Measurements from ENCODE around the gene PAK4.
"Not testable (repeated sequence)": the region's sequence is repeated elsewhere in the genome, so short reads cannot be mapped to it uniquely, and the experiment has no call there.

PAK4 gene

DNA sequence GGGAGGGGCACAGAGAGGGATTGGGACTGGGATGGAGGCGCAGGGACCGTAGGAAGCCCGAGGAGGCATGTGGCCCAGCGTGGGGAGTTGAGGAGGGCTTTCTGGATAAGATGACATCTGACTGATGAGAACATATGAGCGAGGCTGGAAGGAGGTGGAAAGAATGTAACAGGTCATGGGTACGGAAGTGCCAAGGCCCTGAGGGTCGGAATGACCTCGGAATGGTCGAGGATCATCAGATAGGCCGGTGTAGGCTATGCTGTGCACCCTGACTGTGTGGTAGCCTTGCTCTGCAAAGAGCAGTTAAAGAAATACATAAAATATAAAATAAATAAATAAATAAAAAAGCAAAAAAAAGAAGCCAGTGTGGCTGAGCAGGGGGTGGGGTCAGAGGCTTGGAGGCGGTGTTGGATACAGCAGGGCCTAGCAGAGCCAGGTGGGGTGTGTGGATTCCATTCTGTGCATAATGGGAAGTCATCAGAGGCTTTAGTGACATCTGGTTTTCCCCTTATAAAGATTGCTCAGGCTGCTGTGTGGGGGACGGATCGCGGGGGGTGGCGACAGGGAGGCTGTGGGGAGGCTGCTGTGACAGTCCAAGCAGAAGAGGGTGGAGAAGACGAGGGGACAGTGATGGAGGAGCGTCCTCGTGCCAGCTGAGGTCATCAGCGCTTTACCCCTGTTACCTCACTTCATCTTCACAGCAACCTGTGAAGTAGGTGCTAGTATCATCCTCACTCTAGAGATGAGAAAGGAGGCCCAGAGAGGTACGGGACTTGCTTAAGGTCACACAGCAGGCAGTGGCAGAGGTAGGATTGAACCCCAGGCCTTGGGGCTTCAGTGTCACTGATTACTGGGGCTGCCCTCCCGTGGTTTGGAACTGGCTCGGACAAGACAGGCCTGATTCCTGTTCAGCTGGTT lies 5.0 kb downstream of the PAK4 start:
- no peak for DNase-seq (ENCODE audit: low read depth)

DNA sequence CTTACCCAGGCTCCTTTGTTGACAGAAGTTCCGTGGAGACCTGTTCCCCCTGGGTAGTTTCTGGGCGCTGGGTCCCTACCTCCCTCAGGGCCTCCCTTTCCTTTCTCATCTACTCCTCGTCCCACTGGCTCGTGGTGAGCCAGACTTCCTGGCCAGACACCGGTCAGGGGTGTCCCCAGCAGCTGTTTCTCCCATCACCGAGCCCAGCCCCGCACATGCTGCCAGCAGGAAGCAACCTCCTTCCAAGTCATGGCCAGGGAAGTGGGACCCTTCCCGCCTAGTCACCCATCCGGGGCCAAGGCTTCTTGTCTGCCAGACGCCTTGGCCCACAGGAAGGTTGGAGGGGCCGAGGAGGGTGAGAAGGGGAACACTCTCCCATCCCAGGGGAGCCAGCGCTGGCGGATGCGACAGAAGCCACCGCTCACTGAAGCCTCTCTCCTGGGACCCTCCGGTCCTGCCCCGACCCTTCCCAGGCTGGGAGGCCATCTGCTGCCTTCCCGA lies 5.7 kb downstream of the PAK4 start:
- no peak for DNase-seq (ENCODE audit: low read depth)

DNA sequence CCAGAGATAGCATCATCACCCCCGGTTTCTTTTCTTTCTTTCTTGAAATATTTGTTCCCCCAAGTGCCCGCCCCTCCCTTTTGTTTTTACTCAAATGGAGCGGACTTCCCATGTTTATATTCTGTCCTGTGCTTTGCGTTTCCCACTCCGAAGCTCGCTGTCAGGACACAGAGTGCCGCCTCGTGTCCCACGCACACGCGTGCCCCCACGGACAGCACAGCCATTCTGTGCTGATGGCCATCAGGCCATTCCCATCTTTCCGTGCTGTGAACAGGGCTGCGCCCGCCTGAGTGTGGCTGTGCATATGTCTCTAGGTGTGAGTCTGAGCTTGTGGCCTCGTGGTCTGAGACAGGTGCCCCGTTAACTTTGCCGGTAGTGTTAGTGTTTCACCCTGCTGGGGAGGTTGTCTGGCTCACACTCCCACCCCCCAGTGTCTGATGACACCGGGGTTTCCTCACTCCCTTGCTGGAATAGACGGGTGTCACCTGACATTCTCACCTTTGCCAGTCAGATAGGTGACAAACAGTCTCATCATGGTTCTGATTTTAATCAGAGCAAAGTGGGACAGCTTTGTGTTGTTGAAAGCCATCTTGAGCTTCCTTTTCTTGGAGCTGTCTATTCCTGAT lies 6.9 kb downstream of the PAK4 start:
- DNase-seq (ENCODE audit: low read depth) = no peak

DNA sequence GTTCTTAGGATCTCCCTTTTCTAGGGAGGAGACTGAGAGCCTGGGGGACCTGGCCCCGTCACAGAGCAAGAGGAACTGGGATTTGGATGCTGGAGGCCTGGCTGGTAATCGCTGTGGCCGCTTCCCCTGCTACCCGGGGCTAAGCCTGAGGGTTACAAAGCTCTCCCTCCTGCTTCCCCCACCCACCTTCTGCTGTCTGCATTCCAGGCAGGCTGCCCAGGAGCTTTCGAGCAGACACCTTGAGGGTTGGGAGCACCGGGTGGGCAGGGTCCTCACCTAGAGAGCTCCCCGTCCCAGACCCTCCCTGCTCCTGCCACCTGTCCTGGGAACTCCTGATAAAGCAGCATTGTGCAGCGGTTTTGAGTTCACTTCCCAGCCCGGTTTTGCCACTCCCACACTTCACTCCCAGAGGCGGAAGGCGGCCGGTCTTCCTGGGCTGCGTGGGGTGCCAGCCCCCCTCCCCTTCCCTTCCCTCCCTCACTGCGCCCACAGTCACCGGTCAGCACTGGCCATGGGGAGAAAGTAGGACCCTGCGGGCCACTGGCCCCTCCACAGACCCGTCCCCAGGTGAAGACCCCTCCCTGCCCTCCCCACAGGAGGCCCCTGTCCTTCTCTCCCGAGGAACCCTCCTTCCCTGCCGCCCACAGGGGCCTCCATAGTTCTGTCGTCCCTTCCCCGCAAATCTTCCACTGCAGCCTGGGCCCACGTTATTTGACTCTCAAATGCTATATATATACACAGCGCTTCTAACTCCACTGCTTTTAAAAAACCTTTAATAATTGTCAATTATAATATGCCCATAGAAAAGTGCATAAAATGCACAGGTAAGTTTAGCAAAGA lies 8.1 kb downstream of the PAK4 start:
- DNase-seq (ENCODE audit: low read depth) = no peak

DNA sequence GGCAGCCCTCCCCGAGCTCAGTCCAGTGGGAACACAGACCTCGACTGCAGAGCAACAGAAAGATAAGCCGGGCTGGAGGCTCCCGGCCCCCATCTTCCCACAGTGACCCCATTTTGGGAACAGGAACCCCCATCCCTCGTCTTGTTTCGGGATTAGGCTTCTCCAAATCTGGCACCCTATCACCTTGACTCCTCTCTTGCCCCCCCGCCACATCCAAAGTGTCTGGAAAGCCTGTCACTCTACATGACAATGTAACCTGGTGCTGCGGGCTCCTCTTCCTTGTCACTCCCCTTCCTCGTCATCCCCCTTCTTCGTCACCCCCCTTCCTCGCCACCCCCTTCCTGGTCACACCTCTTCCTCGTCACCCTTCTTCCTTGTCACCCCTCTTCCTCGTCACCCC lies 10.1 kb downstream of the PAK4 start:
- no peak for DNase-seq (ENCODE audit: low read depth)

DNA sequence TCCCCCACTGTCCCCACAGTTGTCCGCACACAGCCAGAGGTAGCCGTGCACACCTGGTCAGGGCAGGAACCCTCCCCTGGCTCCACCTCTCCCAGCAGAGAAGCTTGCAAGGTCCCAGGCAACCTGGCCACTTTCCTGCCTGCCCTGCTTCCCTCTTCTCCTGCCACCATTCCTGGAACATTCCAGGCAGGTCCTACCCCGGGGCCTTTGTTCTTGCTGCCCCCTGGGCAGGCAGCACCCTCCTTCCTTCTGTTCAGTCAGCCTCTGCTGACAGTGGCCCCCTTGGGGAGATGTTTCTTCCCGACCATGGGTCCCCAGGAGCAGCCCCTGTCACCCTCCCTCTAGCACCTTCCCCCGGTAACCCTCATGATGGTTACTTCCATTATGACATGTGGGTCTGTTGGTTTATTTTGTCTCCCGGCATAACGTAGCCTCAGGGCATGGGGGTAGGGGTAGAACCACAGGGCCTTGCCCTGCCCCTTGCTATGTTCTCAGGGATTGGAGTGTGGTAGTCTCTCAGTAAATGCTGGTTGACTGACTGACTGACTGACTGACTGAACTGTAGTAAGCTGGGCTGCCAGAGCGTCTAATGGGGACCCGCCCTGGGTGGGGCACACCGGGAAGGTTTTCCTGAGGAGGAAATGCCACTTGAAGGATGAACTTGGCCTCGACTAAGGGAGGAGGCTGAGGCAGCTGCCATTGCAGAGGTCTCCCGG lies 10.8 kb downstream of the PAK4 start:
- DNase-seq (ENCODE audit: low read depth) = no peak

DNA sequence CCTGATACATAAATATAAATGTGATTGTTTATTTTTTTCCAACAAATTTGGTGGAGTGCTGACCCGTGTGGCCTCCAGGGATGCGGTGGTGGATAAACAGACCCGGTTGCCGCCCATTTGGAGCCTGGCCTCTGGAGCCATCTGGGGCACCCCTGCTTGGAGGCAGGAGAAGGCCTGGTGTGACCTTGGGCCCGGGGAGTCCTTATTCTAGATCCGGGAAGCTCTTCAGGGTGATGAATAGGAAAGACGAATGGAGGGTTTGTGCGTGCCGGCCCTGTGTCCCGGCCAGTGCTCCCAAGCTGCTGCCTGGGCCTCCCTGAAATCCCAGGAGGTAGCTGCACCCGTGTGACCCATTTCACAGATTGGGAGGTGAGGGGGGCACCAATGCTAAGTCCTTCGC lies 11.5 kb downstream of the PAK4 start:
- no peak for DNase-seq (ENCODE audit: low read depth)

DNA sequence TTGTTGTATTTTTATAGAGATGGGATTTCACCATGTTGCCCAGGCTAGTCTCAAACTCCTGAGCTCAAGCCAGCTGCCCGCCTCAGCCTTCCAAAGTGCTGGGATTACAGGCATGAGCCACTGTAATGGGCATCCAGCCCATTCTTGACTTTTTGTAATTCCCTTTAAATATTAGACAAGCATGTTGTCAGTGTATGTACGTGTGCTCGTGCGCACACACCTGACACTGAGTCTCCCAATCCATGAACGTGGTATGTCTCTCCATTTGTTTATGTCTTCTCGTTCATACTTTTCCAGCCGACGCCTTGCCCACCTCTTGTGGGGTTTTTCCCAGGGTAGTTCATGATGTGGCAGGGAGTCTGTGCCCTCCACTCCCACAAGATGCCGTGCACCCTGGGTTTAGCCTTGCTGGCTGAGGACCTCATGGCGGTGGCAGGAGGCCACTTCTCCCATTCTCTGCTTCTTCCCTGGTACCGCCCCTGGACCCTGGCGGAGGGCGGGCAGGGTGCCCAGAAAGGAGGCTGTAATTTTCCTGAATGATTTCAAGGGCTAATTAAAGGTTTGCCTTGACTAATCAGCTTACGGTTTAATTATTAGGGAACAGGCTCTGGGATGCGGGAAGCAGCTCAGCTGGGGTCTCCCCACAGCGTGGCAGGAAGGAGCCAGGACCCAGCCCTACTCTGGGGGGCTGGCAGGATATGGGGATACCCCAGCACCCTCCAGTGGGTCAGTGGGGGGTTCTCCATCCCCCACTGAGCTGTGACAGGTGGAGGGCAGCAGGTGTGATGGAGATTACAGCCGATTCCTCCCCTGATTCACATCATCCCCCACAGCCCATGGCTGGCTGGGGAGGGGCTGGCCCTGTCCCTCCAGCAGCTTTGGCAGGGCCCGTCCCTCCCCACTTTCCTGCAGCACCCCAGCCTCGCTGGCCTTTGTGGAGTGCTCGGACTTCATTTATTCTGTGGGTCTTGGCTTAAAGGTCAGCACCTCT lies 12.9 kb downstream of the PAK4 start:
- DNase-seq (ENCODE audit: low read depth) = no peak

DNA sequence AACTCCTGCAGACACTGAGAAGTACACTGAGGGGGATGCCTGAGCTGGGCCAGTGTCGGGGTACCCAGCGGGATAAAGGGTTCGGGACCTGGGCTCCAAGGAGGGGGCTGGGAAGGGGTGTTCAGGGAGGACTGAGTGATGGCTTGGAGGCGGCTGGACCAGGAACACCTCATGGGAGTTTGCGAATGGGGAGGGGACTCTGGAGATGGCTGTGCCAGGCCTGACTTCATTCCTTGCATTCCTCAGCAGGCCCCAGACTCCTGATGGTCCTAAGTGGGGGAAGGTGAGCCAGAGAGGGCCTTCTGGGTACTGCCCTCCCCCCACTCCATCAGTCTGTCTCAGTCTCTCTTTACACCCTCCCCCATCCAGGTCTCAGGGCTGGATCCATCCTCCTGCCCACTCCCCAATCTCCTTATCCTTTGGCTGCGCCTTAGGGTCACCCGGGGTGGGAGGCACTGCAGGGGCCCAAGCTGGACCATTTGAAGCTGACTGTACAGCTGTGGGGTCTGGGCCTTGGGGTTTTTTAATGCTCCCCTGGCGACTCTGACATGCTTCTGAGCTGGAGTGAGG lies 13.8 kb downstream of the PAK4 start:
- DNase-seq (ENCODE audit: low read depth) = no peak

DNA sequence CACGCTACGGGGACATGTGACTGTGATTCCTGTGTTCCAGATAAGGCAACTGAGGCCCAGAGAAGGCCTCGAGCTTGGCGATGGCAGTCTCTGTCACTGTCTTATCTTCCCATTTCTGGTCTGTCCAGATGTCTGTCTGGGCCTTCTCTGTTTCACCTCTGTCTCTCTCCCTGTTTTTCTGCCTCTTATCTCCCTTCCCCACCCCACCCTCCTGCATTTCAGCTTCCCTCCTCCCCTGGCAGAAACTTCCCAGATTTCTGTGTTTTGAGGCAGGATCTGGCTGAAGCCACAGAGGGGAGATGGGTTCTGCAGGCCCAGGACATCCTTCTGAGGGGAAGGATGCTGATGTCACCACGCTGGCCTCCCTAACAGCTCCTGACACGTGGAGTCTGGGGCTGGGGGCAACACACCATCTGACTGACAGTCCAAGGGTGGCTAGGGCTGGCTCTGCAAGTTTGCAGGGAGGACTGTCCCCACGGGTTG lies 14.4 kb downstream of the PAK4 start:
- no peak for DNase-seq (ENCODE audit: low read depth)

DNA sequence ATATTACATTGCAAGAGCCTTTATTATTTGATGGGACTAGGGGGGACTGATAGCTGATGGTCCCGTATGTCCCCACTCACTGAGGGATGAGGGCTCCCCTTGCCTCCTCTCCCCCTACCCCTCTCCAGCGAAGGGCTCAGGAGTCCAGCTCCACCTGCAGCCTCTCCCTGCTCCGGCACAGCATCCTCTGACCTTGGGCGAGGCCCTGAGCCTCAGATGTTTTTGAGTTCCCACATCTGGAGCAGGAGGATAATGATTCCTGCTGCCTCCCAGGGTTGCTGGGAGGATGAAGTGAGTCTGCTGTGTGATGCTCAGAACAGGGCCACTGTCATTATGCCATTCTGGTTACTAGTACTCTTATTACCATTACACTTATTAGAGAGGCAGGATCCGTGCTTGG lies 15.0 kb downstream of the PAK4 start:
- DNase-seq (ENCODE audit: low read depth) = no peak

DNA sequence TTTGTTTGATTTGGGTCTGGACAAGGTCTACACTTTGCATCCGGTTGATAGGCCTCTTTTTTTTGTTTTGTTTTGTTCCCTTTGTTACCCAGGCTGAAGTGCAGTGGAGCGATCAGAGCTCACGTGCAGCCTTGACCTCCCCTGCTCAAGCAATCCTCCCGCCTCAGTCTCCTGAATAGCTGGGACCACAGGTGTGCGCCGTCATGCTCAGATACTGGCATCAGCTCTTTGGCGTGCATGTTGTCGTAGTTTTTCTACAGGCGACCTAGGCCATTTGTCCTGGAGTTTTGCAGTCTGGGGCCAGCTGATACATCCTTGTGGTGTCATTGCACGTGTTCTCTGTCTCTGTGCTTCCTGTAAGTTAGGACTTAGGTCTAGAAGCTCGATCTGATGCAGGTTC lies 16.3 kb downstream of the PAK4 start:
- no peak for DNase-seq (ENCODE audit: low read depth)

DNA sequence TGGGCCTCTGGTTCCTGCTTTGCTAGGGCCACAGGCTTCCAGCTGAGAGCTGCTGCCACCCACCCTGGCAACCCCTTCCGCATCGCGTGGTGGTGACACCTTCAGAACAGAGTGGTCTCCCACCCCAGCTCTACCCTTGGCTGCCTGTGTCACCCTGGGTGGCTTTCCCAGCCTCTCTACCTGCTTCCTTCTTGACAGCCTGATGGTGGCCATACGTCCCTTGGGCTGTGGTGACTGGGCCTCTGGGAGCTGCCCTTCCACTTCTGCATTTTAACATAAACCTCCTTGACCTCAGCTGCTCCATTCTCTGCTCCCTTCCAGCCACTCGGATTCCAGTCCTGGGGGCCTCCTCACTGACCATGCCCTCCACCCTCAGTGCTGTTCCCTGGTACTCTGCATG lies 17.0 kb downstream of the PAK4 start:
- DNase-seq (ENCODE audit: low read depth) = no peak

DNA sequence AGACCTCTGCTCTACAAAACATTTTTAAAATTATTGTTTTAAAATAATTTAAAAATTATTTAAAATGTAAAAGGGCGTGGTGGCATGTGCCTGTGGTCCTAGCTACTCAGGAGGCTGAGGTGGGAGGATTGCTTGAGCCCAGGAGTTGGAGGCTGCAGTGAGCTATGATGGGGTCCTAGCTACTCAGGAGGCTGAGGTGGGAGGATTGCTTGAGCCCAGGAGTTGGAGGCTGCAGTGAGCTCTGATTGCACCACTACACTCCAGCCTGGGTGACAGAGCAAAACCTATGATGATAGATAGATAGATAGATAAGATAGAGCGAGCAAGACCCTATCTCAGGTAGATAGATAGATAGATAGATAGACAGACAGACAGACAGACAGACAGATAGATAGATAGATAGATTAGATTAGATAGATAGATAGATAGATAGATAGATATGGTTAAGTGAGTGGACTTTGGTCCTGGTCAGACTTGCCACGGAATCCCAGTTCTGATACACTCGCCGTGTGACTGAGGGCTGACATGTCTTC lies 18.2 kb downstream of the PAK4 start:
- not testable (repeated sequence) for DNase-seq (ENCODE audit: low read depth)

DNA sequence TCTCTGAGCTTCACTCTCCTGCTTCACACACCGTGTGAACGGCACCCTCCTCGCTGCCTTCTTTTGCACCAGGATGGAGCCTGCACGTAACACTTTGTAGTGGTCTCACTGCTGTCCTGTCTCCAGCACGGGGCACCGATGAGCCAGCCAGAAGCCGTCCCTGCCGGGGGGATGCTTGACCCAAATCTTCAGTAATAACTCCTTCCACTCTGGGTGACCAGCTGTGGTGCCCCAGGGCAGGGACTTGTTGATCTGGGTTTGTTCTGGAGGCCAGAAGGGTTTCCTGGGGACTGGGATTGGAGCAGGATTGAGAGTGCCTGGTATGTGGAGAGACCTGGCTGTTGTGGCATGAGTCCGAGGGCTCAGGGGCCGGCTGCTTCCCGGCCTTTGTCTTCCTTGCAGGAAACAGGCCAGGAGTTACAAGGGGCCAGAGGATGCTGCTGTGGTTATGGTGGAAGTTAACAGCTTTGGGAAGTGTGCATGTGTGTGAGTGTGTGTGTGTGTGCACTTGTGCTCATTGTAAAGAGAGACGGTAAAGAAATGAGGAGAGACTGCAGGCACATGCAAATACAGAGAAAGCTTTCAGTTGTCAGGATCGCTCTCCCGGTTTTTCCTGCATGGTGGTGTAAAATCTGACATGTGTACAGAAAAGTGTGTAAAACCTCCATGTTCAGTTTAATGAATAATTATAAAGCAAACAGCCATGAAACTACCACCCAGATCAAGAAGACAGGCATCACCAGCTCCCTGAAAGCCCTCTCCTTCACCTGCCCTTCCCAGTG lies 18.9 kb downstream of the PAK4 start:
- no peak for DNase-seq (ENCODE audit: low read depth)

DNA sequence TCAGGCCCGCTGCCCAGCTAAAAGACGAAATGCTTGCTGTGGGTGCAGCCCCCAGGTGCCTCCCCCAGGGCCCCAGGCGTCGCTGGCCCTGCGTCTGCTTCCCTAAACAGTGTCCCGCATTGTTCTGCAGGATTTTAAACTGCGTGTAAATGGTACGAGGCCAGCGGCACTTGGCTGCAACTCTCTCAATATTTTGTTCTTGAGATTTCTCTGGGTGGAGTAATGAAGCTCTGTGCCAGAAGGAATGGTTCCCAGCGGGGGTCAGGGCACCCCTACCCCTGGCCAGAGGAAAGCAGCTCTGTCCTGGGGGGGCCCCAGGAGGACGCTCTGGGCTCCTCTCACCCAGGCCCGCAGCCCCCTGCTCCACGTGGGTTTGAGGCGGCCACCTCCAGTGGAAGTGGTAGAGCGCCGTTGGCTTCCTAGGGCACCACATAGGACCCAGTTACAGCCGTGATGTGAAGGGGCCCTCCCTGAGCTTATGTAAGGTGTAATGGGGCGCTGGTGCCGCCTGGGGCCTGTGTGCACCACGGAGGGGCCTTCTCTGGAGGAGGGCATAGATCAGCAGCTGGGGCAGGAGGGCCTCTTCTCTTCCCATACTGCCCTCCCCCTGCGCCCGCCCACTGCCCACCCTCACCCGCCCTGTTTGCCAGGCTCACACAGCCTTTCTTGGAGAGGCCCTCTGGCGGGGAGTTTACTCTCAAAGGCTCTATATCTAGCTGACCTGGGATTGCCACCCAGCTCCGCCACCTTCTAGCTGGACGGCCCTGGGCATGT lies 19.8 kb downstream of the PAK4 start:
- DNase-seq (ENCODE audit: low read depth) = no peak

DNA sequence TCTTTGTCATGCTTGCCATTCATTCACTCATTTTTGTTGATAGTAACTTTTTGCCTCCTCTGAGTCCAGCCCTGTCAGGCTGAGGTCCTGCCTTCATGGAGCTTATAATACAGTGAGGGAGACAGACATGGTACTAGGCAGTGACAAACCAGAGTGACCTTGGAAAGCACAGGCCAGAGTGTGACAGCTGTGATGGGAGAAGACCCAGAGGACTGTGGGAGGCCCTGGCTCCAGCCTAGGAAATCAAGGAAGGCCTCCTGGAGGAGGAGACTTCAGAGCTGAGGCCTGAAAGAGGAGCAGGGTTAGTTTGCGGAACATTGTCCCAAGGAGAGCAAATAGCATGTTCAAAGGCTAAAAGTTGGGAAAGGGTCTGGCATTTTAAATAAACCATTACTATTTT lies 20.5 kb downstream of the PAK4 start:
- no peak for DNase-seq (ENCODE audit: low read depth)
